Glomerular visceral epithelial cell (primary cell): ENCODE results near the gene PYGO2.

Experiments
- DNase-seq: peaks from one replicate; pipeline ENCODE4 v3.0.0-alpha.2; 2016; ENCODE audit errors: extremely low spot score

The PYGO2 gene

GRCh38 chr1:154961207-154962155 lies at the start of gene PYGO2:
PYGO2 (minus strand) TSS chr1:154961782; CDS start chr1:154961576, 206 bp downstream.
- peak; percentile 80 for DNase-seq

- DNase-seq = no peak
Measured at GRCh38 chr1:155011004-155011416, 49.4 kb upstream of the PYGO2 start.

- DNase-seq = no peak
Measured at GRCh38 chr1:155010211-155010918, 48.8 kb upstream of the PYGO2 start.

DNA sequence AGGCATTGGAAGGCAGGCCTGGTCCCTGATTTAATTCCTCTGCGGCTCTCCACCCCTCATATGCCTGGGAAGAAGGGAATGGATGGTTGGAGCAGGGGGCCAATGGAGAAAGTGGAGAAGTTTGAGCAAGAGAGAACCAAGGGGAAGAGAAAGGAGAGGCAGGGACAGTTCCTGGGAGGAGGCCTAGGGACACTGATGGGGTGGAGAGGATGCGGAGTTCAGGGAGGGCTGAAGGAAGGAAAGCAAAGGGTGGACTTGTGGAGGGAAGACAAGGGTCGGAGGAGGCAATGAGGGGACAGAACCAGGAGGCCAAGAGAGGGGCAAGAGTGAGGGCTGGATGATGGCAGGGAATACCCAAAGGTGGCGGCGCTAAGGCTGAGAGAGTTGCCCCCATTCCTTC lies 48.2 kb upstream of the PYGO2 start:
- no peak for DNase-seq

GRCh38 chr1:155009221-155009711 lies 47.7 kb upstream of the PYGO2 start:
- DNase-seq = no peak

DNA sequence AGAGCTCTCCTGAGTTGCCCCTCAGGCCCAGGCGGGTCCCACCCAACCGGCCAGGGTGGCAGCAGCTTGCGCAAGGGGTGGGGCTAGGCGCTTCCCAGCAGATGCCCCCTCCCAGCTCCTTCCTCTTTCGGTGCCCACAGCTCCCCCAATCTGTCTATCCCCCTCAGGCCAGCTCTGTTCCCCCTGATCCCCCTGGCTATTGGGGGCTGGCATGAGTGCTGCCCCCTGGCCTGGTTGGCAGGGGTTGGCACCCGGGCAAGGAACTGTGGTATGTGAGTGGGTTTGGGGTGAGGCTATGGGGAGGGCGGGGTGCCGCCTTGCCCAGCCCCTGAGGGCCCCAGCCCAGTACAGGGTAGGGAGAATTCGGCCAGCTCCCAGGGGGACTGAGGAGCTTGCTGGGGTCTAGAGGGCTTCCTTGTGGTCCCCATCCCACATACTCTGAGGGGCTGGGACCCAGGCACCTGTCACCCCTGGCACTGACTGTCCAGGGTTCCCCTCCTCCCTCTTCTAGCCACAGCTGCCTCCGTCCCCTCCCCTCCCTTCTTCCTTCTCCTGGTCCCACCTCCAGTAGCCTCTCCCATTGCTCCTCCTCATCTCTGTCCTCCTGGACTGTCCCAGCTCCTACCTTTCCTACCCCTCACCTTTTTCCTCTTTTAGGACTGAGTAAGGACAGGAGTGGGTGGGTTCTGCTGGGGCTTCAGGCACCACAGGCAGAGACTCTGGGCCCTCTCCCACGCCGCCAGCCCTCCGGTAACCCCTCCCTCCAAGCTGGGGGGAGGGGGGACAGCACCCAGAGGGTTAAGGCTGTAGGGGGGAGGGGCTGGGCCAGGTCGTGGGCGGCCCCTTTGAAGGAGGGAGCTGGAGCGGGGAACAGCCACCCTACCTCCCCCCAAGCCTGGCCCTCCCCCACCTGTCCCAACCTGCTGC lies 46.7 kb upstream of the PYGO2 start:
- DNase-seq = no peak

DNA sequence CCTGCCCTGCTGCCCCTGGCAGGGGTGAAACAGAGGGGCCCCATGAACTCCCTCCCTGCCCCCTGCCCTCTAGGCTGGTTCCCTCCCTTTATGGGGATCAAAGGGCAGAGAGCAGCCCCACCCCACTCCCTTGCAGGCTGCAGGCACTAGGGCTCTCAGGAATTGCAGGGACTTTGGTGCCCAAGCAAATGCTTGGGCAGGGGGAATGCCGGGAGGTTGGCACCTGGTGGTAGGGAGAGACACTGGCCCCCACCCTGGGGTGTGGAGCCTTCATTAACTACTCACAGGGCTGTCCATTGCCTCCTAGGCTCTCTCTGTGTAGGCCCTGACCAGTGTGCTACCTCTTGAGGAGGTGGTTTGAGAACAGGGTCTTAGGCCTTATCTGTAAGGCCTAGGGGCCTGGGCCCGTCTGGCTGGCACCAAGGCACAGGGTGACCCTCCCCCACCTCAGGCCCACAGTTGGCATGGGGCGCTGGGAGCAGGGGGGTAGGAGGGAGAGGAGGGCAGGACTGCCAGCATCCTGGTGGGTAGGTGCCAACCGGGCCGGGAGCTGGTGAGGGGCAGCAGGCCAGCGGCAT lies 45.8 kb upstream of the PYGO2 start:
- DNase-seq = no peak

GRCh38 chr1:155006601-155007101 lies 45.1 kb upstream of the PYGO2 start:
- no peak for DNase-seq

DNA sequence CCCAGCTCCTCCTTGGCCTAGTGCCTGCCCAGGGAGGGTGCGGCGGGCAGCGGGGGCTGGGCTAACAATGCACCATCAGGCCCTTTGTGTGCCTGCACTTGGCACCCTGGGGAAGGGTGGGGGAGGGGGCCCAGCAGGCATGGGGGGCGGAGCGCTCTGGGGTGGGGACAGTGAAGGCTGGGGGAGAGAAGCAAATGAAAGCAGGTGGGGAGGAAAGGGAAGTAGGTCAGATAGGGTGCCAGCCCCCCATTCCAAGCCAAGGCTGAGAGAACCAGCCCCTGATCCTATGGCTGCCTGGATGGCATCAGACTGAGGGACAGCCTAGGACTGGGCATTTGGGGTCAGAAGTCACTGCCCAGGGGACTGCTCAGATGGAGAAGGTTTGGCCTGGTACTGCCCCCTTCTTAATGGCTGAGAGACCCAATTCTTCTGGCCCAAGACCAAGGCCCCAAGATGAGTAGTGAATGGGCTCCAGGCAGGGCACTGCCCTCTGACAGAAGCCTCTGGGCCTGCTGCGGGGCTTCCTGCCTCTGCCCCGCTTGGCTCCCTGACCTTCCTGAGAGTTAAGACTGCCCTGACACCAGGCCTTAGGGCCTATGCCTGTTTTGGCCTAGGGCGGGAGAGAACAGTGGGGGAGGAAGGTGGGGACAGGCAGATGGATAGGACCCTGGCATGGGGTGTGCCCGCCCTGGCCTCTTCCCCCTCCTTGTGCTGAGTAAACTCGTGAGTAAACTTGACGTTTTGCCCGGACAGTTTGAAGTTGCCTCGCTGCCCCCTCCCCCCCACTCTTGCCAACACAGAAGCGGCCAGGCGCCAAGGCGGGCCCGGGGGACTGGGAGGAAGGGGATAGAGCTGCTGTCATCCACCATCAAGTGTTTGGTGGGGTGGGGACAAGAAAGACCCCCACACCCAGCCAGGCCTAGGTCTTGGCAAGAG lies 43.8 kb upstream of the PYGO2 start:
- DNase-seq = peak; percentile 41

- DNase-seq = no peak
Measured at GRCh38 chr1:155004352-155005075, 42.9 kb upstream of the PYGO2 start.

- peak; percentile 81 for DNase-seq
Measured at GRCh38 chr1:155003766-155004351, 42.3 kb upstream of the PYGO2 start.

GRCh38 chr1:155003227-155003765 lies 41.7 kb upstream of the PYGO2 start:
- DNase-seq = peak; percentile 37

DNA sequence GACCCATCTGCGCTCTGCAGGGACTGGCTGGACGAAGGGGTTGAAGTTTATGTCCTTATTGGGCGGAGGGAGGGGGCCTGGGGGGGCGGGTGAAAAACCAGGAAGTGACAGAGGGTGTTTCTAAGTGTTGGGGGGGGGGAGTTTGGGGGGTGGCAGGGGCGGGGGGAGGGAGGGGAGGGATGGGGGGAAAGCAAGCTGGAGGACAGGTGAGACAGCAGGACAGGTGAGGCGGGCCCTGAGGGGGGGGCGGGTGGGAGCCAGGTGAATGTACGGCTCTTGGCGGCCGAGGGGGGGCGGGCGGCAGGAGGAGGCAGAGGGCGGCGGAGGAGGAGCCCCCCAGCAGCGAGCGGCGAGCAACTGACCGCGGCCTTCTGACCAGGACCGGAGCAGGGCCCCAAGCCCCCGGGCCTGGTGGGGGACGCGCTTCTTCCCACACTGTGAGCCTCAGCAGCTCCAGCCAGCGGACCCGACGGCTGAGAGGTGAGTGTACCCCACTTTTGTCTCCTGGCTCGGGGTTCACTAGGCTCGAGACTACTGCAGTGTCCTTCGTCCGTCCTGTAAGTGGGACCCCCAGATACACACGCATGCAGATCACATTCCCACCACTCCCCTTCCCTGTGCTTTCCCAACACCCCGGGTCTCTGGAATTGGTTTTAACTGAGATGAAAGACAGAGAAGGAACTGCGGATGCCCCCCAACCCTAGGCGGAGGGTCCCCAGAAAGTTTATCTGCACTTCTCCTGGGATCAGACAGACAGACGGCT lies 41.1 kb upstream of the PYGO2 start, which contains the start of gene ZBTB7B:
Gene ZBTB7B (plus strand): TSS at position 339 of the 763 bp plus-strand sequence. CDS start 11,859 bp downstream, outside the sequence.
- DNase-seq = peak; percentile 56

DNA sequence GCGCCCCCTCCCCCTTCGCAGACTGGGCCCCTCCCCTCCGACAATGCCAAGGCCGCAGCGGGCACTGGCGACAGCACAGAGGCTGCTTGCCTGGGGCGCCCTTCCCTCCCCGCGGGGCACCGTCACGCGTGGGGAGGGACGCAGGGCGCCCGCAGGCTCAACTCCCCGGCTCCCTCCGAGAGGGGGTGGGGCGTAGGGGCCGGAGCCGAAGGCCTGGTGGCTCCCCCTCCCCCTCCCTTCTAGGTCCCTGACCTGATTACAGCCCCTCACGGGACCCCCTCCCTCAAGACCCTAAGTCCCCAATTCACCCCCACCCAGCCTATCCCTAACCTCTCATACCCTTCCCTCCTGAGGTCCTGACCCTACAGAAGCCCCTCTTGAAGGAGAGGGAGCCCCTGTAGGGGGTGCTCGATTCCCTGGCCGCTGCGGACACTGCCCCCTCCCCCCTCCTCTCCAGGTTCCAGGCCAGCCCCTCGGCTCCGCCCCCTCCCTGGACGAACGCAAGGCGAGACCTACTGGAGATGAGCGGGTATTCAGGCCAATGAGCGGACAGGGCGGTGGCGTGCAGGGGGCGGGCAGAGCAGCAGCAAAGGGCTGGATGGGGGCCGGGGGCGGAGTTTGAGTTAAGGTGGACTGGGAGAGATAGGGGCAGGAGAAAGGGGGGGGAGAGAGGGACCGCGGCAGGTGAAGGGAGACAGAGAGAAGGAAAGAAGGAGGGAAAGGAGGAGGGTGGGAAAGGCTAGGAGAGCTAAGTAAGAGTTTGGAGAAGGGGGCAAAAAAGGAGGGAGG lies 40.3 kb upstream of the PYGO2 start:
- peak; percentile 100 for DNase-seq

DNA sequence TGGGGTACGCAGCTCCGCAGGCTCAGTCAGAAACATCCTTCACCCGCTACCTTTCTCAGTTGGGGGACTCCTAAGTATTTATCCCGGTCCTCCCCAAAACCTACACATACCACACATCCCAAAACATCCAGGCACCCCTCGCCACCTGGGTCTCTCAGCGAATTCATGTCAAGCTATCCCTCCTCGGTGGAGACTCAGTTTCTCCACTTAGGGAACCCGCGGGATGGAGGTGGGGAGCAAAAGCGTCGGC lies 39.8 kb upstream of the PYGO2 start:
- DNase-seq = no peak

DNA sequence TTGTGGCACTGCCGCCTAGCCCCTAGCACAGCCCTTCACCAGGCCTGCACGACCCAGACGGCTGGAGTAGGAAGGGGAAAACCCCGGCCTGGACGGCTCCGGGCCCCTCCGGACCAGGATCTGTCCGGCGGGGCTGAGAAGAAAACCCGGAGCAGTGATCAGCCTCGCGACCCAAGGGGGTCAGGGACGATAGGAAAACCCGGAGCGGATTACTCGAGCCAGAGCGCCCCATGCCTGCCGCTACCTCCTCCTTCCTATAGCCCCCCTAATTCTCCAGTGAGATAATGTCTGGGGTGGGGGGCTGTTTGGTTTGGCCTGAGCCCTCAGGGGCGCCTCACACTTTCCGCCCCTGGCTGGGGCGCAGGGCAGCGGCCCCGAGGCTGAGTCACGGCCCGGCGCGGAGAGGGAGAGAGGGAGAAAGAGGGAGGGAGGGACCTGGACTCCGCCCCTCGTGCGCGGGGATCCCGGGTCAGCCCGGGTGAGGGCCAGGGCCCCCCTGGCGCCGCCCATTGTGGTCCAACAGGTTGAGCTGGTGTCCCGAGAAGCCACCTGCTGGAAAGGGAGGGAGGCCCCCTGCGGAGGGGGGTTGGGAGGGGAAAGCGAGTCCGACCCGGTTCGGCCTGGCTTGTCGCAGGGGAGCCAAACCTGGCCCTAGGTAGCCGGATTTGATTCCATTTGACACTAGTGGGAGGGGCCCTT lies 39.3 kb upstream of the PYGO2 start:
- peak; percentile 94 for DNase-seq

DNA sequence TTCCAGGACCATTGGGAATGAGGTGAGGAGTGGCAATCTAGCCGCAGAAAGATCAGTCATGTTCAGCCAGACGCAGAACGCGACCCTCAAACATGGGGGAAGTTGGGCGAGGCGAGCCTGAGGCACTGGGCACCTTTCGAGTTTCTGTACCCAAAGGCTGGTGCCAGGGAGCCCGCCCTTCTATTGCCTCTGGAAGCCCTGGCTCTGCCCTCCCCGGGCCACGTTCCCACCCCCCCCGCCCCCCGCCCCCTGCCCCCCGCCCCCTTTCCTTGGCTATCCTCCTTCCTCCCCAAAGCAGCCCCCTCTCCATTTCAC lies 38.8 kb upstream of the PYGO2 start:
- no peak for DNase-seq
